Endodermal cell (in vitro differentiated cells): ENCODE results near the gene SLC34A1. TPM values are rescaled to one million over a fixed set of nuclear protein-coding genes. Genes with fewer than 3 reads are reported as not detected.

ENCODE experiments used
- DNase-seq: peaks from one replicate; pipeline ENCODE4 v3.0.0-alpha.2; 2017
- H3K27ac ChIP-seq: 2 replicates; pipeline ENCODE4 v1.5.1; 2013; ENCODE audit warnings: mild to moderate bottlenecking, low read depth, low read length, moderate library complexity
- H3K27me3 ChIP-seq: 2 replicates; pipeline ENCODE4 v1.6.1; 2013; ENCODE audit warnings: mild to moderate bottlenecking, low read length, moderate library complexity; ENCODE audit not compliant: insufficient read depth, control insufficient read depth, poor library complexity, severe bottlenecking
- H3K36me3 ChIP-seq: 2 replicates; pipeline ENCODE4 v1.7.0; 2013; ENCODE audit warnings: mild to moderate bottlenecking, low read length, moderate library complexity; ENCODE audit not compliant: control insufficient read depth, insufficient read depth
- H3K4me1 ChIP-seq: one replicate; pipeline ENCODE4 v1.7.0; 2013; ENCODE audit warnings: low read length; ENCODE audit not compliant: control insufficient read depth, insufficient read depth
- H3K4me3 ChIP-seq: 2 replicates; pipeline ENCODE4 v1.5.1; 2013; ENCODE audit warnings: mild to moderate bottlenecking, low read length, moderate library complexity
- H3K9ac ChIP-seq: 2 replicates; pipeline ENCODE4 v1.6.1; 2013; ENCODE audit warnings: mild to moderate bottlenecking, low read length, moderate library complexity; ENCODE audit not compliant: poor library complexity, severe bottlenecking; ENCODE audit errors: extremely low read depth
- H3K9me3 ChIP-seq: 2 replicates; pipeline ENCODE4 v1.6.1; 2013; ENCODE audit warnings: mild to moderate bottlenecking, low read length, moderate library complexity; ENCODE audit not compliant: control insufficient read depth
- H3K27ac Mint-ChIP-seq: 2 replicates; pipeline ENCODE4 v1.8.0; 2020; ENCODE audit warnings: mixed read lengths
- H3K27me3 Mint-ChIP-seq: 2 replicates; pipeline ENCODE4 v1.8.0; 2021; ENCODE audit warnings: mild to moderate bottlenecking, mixed read lengths; ENCODE audit not compliant: insufficient read depth
- H3K36me3 Mint-ChIP-seq: 2 replicates; pipeline ENCODE4 v1.8.0; 2020; ENCODE audit warnings: low read depth, mixed read lengths
- H3K4me1 Mint-ChIP-seq: 2 replicates; pipeline ENCODE4 v1.8.0; 2020; ENCODE audit warnings: mixed read lengths
- H3K4me3 Mint-ChIP-seq: 2 replicates; pipeline ENCODE4 v1.8.0; 2020; ENCODE audit warnings: mild to moderate bottlenecking, moderate library complexity, mixed read lengths
- H3K9me3 Mint-ChIP-seq: 2 replicates; pipeline ENCODE4 v1.8.0; 2020; ENCODE audit warnings: mild to moderate bottlenecking, mixed read lengths
- CTCF ChIP-seq: fragments of 200-600 bp; sonication (generic); conservative IDR thresholded peaks from 2 replicates; pipeline ENCODE4 v1.5.0; 2021; ENCODE audit warnings: antibody characterized with exemption, mild to moderate bottlenecking
- WGBS, 2 experiments: methylation state at CpG; one replicate each; pipeline versions ENCODE4 v1.1.5 to v1.1.7; 2013; ENCODE audit warnings: missing lambda C conversion rate in 2 of 2, mixed read lengths in 1 of 2; ENCODE audit not compliant: insufficient coverage in 1 of 2, insufficient read length in 1 of 2; 5-methylcytosine and 5-hydroxymethylcytosine counted together
- long read RNA-seq, 4 experiments: library from polyadenylated mRNA in 2 of 4; library from RNA in 1 of 4; library from capped mRNA in 1 of 4; stranded (forward) in 3 of 4; unstranded in 1 of 4; transcript quantifications; one replicate each; pipeline ENCODE4 v2.0.0, GENCODE V29; 2020 to 2021; ENCODE audit warnings: inconsistent platforms in 1 of 4
- polyA plus RNA-seq, 2 experiments: library from polyadenylated mRNA; stranded (reverse); fragments of 50-300 nt; gene quantifications; one replicate each; pipeline ENCODE4 v1.2.3, GENCODE V29; 2013
- total RNA-seq, 2 donors: library from RNA; stranded (reverse); fragmentation: NEBNext Ultra II Directional in 1 of 2; extraction: Animal tissue kit (Norgen Biotek cat#: 25700) in 1 of 2; gene quantifications; 2 replicates in 1 of 2; 3 replicates in 1 of 2; pipeline ENCODE4 v1.2.1, GENCODE V29; 2021

SLC34A1 gene
- total RNA-seq, result not detected
- not detected for polyA plus RNA-seq (2013, experiment 1 of 2)
- polyA plus RNA-seq (2013, experiment 2 of 2), result not detected
- long read RNA-seq, experiment 1, result 0 reads
- long read RNA-seq, experiment 2, result 0 reads
- long read RNA-seq, experiment 3, result 0 reads
- long read RNA-seq, experiment 4, result 0 reads

GRCh38 chr5:177384134-177384533 lies at the start of gene SLC34A1:
TSS of gene SLC34A1 (plus strand) at chr5:177384434. CDS start at chr5:177385742, 1,308 bp downstream.
- TF ChIP-seq CTCF, result no peak
- H3K36me3 ChIP-seq, result no peaks in the 10 kb centered on the region
- Mint-ChIP-seq H3K27ac (no peak within 1 kb of the TSS), H3K9me3 (no peaks in the 10 kb centered on the region), H3K27me3 (peaks cover 28% of the 10 kb centered on the region), H3K36me3 (no peaks in the 10 kb centered on the region), H3K4me1 (peaks cover 5% of the 10 kb centered on the region), H3K4me3 (no peak within 1 kb of the TSS)
- no peaks in the 10 kb centered on the region for H3K4me1 ChIP-seq
- no peak within 1 kb of the TSS for H3K9ac ChIP-seq
- H3K27me3 ChIP-seq, result peaks cover 6% of the 10 kb centered on the region
- no peak within 1 kb of the TSS for H3K4me3 ChIP-seq
- WGBS, 2 experiments, result 88 to 90% methylated on average over 3 to 4 of the region's 4 CpGs
- H3K27ac ChIP-seq, result no peak within 1 kb of the TSS
- DNase-seq, result no peak
- H3K9me3 ChIP-seq, result no peaks in the 10 kb centered on the region

- Histone ChIP-seq H3K4me3 (no peak overlapping the region), H3K27me3 (no peaks in the 10 kb centered on the region), H3K27ac (no peak overlapping the region), H3K9me3 (no peaks in the 10 kb centered on the region), H3K36me3 (peaks cover 56% of the 10 kb centered on the region), H3K4me1 (no peaks in the 10 kb centered on the region), H3K9ac (no peak overlapping the region)
- Mint-ChIP-seq H3K9me3 (no peaks in the 10 kb centered on the region), H3K36me3 (peaks cover 75% of the 10 kb centered on the region), H3K27me3 (no peaks in the 10 kb centered on the region), H3K4me3 (no peak overlapping the region), H3K27ac (no peak overlapping the region), H3K4me1 (peaks cover 9% of the 10 kb centered on the region)
- no peak for TF ChIP-seq CTCF
- WGBS, 2 experiments, result 89 to 92% methylated on average over 19 to 21 of the region's 21 CpGs
- DNase-seq, result no peak
These were observed 49.2 kb upstream of the SLC34A1 start for GRCh38 chr5:177334781-177335700.

GRCh38 chr5:177335701-177336065 lies 48.6 kb upstream of the SLC34A1 start:
- H3K9ac ChIP-seq, result no peak overlapping the region
- H3K4me1 Mint-ChIP-seq, result peaks cover 10% of the 10 kb centered on the region
- WGBS, 2 experiments, result 97% methylated on average over 6 to 7 of the region's 7 CpGs

More at GRCh38 chr5:177335701-177336065, 48.6 kb upstream of the SLC34A1 start:
- Histone ChIP-seq H3K4me1 (no peaks in the 10 kb centered on the region), H3K36me3 (peaks cover 59% of the 10 kb centered on the region), H3K4me3 (no peak overlapping the region), H3K9me3 (no peaks in the 10 kb centered on the region), H3K27ac (no peak overlapping the region), H3K27me3 (no peaks in the 10 kb centered on the region)
- H3K27me3 Mint-ChIP-seq, result no peaks in the 10 kb centered on the region
- no peak for DNase-seq
- no peak overlapping the region for H3K4me3 Mint-ChIP-seq
- no peak overlapping the region for H3K27ac Mint-ChIP-seq
- no peaks in the 10 kb centered on the region for H3K9me3 Mint-ChIP-seq
- TF ChIP-seq CTCF, result no peak
- H3K36me3 Mint-ChIP-seq, result peaks cover 75% of the 10 kb centered on the region
